ENCODE results near the gene BPIFB6.

The BPIFB6 gene

DNA sequence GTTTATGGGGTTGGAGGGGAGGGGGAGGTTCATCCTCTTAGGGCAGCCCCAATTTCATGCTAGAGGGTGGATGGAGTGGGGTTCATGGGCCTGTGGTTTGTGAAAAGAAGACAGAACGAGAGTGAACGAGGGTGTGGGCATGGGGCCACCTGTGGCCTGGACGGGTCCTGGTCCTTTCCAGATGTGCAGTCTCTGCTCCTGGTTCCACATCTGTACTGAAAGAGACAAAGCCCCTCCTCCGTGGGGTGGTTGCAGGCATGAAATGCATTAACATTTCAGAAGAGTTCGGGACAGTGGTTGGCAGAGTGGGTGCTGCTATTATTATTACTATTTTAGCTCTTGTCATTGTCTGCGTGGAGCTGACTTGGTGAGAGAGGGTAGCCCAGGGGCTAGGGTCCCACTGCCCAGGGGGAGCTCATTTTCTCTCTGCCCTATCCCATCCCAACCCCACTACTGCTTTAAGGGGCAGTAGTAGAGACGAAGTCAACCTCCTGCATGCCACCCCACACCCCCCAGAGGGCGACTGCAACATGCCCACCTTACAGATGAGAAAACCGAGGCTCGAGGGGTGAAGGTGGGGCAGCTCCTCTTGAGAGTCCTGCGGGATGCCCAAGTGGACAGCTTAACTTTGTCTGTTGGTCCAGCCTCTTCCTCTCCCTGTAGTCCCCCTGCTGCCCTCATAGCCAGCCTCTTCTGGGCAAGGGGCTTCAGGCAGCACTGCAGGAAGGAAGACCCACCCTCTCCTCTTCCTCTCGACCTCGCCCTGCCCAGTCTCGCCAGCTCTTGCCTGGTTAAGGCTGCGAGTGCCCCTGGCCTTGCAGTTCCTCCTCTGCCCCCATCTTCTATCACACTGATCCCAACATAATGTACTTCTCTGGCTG lies 15.5 kb upstream of the BPIFB6 start (continued):
- TF ChIP-seq, protein P1, sequence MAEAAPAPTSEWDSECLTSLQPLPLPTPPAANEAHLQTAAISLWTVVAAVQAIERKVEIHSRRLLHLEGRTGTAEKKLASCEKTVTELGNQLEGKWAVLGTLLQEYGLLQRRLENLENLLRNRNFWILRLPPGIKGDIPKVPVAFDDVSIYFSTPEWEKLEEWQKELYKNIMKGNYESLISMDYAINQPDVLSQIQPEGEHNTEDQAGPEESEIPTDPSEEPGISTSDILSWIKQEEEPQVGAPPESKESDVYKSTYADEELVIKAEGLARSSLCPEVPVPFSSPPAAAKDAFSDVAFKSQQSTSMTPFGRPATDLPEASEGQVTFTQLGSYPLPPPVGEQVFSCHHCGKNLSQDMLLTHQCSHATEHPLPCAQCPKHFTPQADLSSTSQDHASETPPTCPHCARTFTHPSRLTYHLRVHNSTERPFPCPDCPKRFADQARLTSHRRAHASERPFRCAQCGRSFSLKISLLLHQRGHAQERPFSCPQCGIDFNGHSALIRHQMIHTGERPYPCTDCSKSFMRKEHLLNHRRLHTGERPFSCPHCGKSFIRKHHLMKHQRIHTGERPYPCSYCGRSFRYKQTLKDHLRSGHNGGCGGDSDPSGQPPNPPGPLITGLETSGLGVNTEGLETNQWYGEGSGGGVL (tag by site-specific recombination; IDR thresholded peaks at IDR 0.05), result no peak
- TF ChIP-seq HOXD13 (CRISPR knock-in tag; IDR thresholded peaks at IDR 0.05; ENCODE audit: borderline replicate concordance) (no peak), SCRT2 (tag by site-specific recombination; IDR thresholded peaks at IDR 0.05) (no peak), ZNF514 (tag by site-specific recombination; IDR thresholded peaks at IDR 0.05) (no peak)

DNA sequence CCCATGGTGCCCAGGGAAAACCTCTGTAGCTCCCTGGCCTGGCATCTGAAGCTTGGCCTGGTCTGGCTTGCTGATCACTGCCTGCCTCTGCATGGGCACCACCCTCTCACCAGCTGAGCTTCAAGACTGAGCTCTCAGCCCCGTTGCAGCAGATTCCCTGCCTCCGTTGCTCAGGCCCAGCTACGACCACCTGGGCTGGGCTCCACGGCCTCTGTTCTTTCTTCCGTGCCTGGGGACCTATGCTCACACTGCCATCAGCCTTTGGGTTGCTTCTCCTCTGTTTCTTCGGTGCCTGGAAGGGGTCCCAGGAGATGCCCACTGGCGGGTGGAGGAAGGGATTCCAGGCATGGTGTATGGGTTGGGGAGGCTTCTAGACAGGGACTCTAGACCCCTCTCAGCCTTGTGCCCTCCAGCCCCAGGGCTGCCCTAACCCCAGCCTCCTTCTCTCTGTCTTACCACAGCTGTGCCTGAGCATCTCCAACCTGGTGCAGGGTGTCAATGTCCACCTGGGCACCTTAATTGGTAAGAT lies 14.8 kb upstream of the BPIFB6 start:
- CTCF ChIA-PET, result no interaction called here
- TF ChIP-seq, protein P2, sequence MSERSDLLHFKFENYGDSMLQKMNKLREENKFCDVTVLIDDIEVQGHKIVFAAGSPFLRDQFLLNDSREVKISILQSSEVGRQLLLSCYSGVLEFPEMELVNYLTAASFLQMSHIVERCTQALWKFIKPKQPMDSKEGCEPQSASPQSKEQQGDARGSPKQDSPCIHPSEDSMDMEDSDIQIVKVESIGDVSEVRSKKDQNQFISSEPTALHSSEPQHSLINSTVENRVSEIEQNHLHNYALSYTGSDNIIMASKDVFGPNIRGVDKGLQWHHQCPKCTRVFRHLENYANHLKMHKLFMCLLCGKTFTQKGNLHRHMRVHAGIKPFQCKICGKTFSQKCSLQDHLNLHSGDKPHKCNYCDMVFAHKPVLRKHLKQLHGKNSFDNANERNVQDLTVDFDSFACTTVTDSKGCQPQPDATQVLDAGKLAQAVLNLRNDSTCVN (tag by site-specific recombination; optimal IDR thresholded peaks at IDR 0.05), result no peak
- TF ChIP-seq, protein P3, sequence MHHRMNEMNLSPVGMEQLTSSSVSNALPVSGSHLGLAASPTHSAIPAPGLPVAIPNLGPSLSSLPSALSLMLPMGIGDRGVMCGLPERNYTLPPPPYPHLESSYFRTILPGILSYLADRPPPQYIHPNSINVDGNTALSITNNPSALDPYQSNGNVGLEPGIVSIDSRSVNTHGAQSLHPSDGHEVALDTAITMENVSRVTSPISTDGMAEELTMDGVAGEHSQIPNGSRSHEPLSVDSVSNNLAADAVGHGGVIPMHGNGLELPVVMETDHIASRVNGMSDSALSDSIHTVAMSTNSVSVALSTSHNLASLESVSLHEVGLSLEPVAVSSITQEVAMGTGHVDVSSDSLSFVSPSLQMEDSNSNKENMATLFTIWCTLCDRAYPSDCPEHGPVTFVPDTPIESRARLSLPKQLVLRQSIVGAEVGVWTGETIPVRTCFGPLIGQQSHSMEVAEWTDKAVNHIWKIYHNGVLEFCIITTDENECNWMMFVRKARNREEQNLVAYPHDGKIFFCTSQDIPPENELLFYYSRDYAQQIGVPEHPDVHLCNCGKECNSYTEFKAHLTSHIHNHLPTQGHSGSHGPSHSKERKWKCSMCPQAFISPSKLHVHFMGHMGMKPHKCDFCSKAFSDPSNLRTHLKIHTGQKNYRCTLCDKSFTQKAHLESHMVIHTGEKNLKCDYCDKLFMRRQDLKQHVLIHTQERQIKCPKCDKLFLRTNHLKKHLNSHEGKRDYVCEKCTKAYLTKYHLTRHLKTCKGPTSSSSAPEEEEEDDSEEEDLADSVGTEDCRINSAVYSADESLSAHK (tag by site-specific recombination; IDR thresholded peaks at IDR 0.05), result no peak
- TF ChIP-seq, protein P4, sequence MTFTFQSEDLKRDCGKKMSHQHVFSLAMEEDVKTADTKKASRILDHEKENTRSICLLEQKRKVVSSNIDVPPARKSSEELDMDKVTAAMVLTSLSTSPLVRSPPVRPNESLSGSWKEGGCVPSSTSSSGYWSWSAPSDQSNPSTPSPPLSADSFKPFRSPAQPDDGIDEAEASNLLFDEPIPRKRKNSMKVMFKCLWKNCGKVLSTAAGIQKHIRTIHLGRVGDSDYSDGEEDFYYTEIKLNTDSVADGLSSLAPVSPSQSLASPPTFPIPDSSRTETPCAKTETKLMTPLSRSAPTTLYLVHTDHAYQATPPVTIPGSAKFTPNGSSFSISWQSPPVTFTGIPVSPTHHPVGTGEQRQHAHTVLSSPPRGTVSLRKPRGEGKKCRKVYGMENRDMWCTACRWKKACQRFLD (tag by site-specific recombination; IDR thresholded peaks at IDR 0.05), result no peak
- TF ChIP-seq, protein P5, sequence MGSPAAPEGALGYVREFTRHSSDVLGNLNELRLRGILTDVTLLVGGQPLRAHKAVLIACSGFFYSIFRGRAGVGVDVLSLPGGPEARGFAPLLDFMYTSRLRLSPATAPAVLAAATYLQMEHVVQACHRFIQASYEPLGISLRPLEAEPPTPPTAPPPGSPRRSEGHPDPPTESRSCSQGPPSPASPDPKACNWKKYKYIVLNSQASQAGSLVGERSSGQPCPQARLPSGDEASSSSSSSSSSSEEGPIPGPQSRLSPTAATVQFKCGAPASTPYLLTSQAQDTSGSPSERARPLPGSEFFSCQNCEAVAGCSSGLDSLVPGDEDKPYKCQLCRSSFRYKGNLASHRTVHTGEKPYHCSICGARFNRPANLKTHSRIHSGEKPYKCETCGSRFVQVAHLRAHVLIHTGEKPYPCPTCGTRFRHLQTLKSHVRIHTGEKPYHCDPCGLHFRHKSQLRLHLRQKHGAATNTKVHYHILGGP (tag by site-specific recombination; IDR thresholded peaks at IDR 0.05), result no peak
- TF ChIP-seq, protein P6, sequence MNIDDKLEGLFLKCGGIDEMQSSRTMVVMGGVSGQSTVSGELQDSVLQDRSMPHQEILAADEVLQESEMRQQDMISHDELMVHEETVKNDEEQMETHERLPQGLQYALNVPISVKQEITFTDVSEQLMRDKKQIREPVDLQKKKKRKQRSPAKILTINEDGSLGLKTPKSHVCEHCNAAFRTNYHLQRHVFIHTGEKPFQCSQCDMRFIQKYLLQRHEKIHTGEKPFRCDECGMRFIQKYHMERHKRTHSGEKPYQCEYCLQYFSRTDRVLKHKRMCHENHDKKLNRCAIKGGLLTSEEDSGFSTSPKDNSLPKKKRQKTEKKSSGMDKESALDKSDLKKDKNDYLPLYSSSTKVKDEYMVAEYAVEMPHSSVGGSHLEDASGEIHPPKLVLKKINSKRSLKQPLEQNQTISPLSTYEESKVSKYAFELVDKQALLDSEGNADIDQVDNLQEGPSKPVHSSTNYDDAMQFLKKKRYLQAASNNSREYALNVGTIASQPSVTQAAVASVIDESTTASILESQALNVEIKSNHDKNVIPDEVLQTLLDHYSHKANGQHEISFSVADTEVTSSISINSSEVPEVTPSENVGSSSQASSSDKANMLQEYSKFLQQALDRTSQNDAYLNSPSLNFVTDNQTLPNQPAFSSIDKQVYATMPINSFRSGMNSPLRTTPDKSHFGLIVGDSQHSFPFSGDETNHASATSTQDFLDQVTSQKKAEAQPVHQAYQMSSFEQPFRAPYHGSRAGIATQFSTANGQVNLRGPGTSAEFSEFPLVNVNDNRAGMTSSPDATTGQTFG (tag by site-specific recombination; IDR thresholded peaks at IDR 0.05; ENCODE audit: borderline replicate concordance), result no peak
- H3K4me1 ChIP-seq (ENCODE audit: control insufficient read depth, insufficient read depth, low read length), result no peaks in the 10 kb centered on the region
- H3K4me3 ChIP-seq (ENCODE audit: low read depth, low read length), result no peak overlapping the region
- H3K36me3 ChIP-seq (ENCODE audit: control insufficient read depth in 2 of 2, insufficient read depth in 1 of 2, low read length in 2 of 2), result no peaks in the 10 kb centered on the region
- no peaks in the 10 kb centered on the region for H3K9me3 ChIP-seq (ENCODE audit: control insufficient read depth, insufficient read depth, low read depth, low read length)
- POLR2A ChIA-PET, result no interaction called here
- no peak overlapping the region for H3K27ac ChIP-seq (ENCODE audit: extremely low read depth, low read depth, low read length)

DNA sequence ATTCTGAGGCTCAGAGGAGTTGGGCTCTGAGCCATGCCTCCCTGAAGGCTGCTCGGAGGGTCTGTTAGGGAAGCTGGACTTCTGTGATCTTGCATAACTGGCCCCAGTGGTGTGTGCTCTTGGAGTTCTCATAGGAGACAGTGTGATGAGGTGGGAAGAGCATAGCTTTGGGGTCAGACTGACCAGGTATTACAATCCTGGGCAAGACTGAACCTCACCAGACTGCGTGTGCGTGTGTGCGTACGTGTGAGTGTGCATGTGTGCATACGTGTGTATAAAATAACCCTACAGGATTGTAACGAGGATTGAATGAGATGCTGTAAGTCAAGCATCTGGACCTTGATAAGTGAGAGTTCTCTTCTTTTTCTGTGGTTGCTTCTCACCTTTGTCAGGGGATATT lies 13.9 kb upstream of the BPIFB6 start:
- POLR2A ChIA-PET, result no interaction called here
- no peak overlapping the region for H3K27ac ChIP-seq (ENCODE audit: extremely low read depth, low read depth, low read length)
- H3K4me3 ChIP-seq (ENCODE audit: low read depth, low read length), result no peak overlapping the region
- H3K9me3 ChIP-seq (ENCODE audit: control insufficient read depth, insufficient read depth, low read depth, low read length), result no peaks in the 10 kb centered on the region
- H3K36me3 ChIP-seq (ENCODE audit: control insufficient read depth in 2 of 2, insufficient read depth in 1 of 2, low read length in 2 of 2), result no peaks in the 10 kb centered on the region
- CTCF ChIA-PET, result no interaction called here
- H3K4me1 ChIP-seq (ENCODE audit: control insufficient read depth, insufficient read depth, low read length), result no peaks in the 10 kb centered on the region
- TF ChIP-seq ZNF23 (tag by site-specific recombination; IDR thresholded peaks at IDR 0.05; ENCODE audit: borderline replicate concordance) (no peak), ZNF112 (tag by site-specific recombination; IDR thresholded peaks at IDR 0.05) (no peak), ZNF19 (tag by site-specific recombination; IDR thresholded peaks at IDR 0.05; ENCODE audit: low read depth) (no peak), ZNF76 (tag by site-specific recombination; IDR thresholded peaks at IDR 0.05; ENCODE audit: borderline replicate concordance, low read depth) (no peak), ZNF2 (tag by site-specific recombination; IDR thresholded peaks at IDR 0.05) (no peak), ZNF223 (tag by site-specific recombination; IDR thresholded peaks at IDR 0.05) (no peak)
- TF ChIP-seq, protein P7, sequence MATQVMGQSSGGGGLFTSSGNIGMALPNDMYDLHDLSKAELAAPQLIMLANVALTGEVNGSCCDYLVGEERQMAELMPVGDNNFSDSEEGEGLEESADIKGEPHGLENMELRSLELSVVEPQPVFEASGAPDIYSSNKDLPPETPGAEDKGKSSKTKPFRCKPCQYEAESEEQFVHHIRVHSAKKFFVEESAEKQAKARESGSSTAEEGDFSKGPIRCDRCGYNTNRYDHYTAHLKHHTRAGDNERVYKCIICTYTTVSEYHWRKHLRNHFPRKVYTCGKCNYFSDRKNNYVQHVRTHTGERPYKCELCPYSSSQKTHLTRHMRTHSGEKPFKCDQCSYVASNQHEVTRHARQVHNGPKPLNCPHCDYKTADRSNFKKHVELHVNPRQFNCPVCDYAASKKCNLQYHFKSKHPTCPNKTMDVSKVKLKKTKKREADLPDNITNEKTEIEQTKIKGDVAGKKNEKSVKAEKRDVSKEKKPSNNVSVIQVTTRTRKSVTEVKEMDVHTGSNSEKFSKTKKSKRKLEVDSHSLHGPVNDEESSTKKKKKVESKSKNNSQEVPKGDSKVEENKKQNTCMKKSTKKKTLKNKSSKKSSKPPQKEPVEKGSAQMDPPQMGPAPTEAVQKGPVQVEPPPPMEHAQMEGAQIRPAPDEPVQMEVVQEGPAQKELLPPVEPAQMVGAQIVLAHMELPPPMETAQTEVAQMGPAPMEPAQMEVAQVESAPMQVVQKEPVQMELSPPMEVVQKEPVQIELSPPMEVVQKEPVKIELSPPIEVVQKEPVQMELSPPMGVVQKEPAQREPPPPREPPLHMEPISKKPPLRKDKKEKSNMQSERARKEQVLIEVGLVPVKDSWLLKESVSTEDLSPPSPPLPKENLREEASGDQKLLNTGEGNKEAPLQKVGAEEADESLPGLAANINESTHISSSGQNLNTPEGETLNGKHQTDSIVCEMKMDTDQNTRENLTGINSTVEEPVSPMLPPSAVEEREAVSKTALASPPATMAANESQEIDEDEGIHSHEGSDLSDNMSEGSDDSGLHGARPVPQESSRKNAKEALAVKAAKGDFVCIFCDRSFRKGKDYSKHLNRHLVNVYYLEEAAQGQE (tag by site-specific recombination; IDR thresholded peaks at IDR 0.05), result no peak
